Activated T-cell treated with anti-CD3 and anti-CD28 coated beads for 24 hours (primary cell): Measurements from ENCODE around the gene TTC14.
"Not testable (repeated sequence)": the region's sequence is repeated elsewhere in the genome, so short reads cannot be mapped to it uniquely, and the experiment has no call there.

Source experiments
- DNase-seq: peaks from one replicate; pipeline ENCODE4 v3.0.0-alpha.2; 2020; ENCODE audit warnings: low read depth

The TTC14 gene

GRCh38 chr3:180601688-180602666 is at the start of gene TTC14:
TTC14 (plus strand) TSS chr3:180602163; CDS start chr3:180602262, 99 bp downstream.
- peak; percentile 93 for DNase-seq

- DNase-seq, result no peak
Observed at GRCh38 chr3:180563406-180563805, 38.6 kb upstream of the TTC14 start.

- no peak for DNase-seq
Observed at GRCh38 chr3:180564676-180565075, 37.3 kb upstream of the TTC14 start.

GRCh38 chr3:180570238-180570637 is 31.7 kb upstream of the TTC14 start:
- DNase-seq, result no peak

GRCh38 chr3:180571831-180572598 is 29.9 kb upstream of the TTC14 start:
- DNase-seq, result no peak

GRCh38 chr3:180575571-180575970 is 26.4 kb upstream of the TTC14 start:
- no peak for DNase-seq

GRCh38 chr3:180580934-180581333 is 21.0 kb upstream of the TTC14 start:
- no peak for DNase-seq

GRCh38 chr3:180590396-180590795 is 11.6 kb upstream of the TTC14 start:
- DNase-seq, result no peak

GRCh38 chr3:180593631-180594030 is 8.3 kb upstream of the TTC14 start:
- DNase-seq, result not testable (repeated sequence)

GRCh38 chr3:180594631-180595558 is 7.1 kb upstream of the TTC14 start:
- DNase-seq, result no peak

- DNase-seq, result no peak
Observed at GRCh38 chr3:180595559-180595935, 6.4 kb upstream of the TTC14 start.

- no peak for DNase-seq
Observed at GRCh38 chr3:180600473-180600872, 1.5 kb upstream of the TTC14 start.

GRCh38 chr3:180611006-180611405 is 9.0 kb downstream of the TTC14 start:
- DNase-seq, result no peak

GRCh38 chr3:180612364-180612763 is 10.4 kb downstream of the TTC14 start:
- DNase-seq, result no peak

- DNase-seq, result no peak
Observed at GRCh38 chr3:180615954-180616353, 14.0 kb downstream of the TTC14 start.

- DNase-seq, result no peak
Observed at GRCh38 chr3:180617049-180617448, 15.1 kb downstream of the TTC14 start.

GRCh38 chr3:180618563-180618962 is 16.6 kb downstream of the TTC14 start:
- DNase-seq, result not testable (repeated sequence)

GRCh38 chr3:180619723-180620122 is 17.8 kb downstream of the TTC14 start:
- DNase-seq, result no peak

GRCh38 chr3:180624714-180625113 is 22.8 kb downstream of the TTC14 start:
- no peak for DNase-seq

GRCh38 chr3:180626844-180627243 is 24.9 kb downstream of the TTC14 start:
- no peak for DNase-seq

- DNase-seq, result no peak
Observed at GRCh38 chr3:180630371-180630770, 28.4 kb downstream of the TTC14 start.

GRCh38 chr3:180631317-180631716 is 29.4 kb downstream of the TTC14 start:
- no peak for DNase-seq
